Measurements from ENCODE around the gene ITSN1. TPM values are rescaled to one million over a fixed set of nuclear protein-coding genes. Genes with fewer than 3 reads are reported as not detected.

ITSN1 gene
- total and polyA plus RNA-seq, 4 donors: 11.2 to 46.0 (median 19.8) TPM

DNA sequence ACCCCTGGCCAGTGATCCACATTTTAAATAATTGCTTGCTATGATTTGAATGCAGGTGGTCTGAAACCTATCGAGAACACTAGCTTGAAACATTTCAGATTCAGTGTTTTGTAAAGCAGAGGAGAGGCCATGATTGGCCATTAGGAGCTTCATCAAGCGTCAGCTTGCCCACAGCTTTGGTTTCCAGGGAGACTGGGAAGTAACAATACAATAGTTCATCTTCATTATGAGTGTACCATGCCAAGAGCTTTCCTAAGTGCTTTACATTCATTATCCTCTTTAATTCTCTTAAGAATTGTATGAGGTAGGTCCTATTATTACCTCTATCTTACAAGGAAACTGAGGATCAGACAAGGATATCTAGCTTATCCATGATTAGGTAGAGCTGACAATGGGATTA lies 301.0 kb downstream of the ITSN1 start:
- no peak overlapping the region for H3K9ac ChIP-seq (ENCODE audit: insufficient read depth in 1 of 2, low read length in 2 of 2)
- H3K4me3 ChIP-seq: no peak overlapping the region
- H3K36me3 ChIP-seq (ENCODE audit: control insufficient read depth in 4 of 4, insufficient read depth in 4 of 4, low read length in 4 of 4): no peaks in the 10 kb centered on the region
- peaks cover 0 to 11% (median 0%) of the 10 kb centered on the region in 5 donors for H3K4me1 ChIP-seq (ENCODE audit: control insufficient read depth in 5 of 5, insufficient read depth in 5 of 5, low read length in 5 of 5)
- DNase-seq: peak in 1 of 3 donors; percentile 30
- H3K27ac ChIP-seq (ENCODE audit: low read depth in 1 of 2, low read length in 1 of 2): no peak overlapping the region
- WGBS, 2 donors: 82 to 92% methylated on average over 2 of the region's 2 CpGs
- TF ChIP-seq, protein P1, sequence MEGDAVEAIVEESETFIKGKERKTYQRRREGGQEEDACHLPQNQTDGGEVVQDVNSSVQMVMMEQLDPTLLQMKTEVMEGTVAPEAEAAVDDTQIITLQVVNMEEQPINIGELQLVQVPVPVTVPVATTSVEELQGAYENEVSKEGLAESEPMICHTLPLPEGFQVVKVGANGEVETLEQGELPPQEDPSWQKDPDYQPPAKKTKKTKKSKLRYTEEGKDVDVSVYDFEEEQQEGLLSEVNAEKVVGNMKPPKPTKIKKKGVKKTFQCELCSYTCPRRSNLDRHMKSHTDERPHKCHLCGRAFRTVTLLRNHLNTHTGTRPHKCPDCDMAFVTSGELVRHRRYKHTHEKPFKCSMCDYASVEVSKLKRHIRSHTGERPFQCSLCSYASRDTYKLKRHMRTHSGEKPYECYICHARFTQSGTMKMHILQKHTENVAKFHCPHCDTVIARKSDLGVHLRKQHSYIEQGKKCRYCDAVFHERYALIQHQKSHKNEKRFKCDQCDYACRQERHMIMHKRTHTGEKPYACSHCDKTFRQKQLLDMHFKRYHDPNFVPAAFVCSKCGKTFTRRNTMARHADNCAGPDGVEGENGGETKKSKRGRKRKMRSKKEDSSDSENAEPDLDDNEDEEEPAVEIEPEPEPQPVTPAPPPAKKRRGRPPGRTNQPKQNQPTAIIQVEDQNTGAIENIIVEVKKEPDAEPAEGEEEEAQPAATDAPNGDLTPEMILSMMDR (IDR thresholded peaks at IDR 0.05; ENCODE audit: control extremely low read depth, extremely low read depth): no peak
- H3K9me3 ChIP-seq (ENCODE audit: control insufficient read depth in 4 of 4, insufficient read depth in 3 of 4, low read length in 3 of 4): peaks cover 0 to 4% (median 0%) of the 10 kb centered on the region in 4 donors
- no peak for ATAC-seq (ENCODE audit: insufficient read depth, low FRiP score)
- no peaks in the 10 kb centered on the region for H3K27me3 ChIP-seq (ENCODE audit: control insufficient read depth in 3 of 3, insufficient read depth in 3 of 3, low read length in 2 of 3)

DNA sequence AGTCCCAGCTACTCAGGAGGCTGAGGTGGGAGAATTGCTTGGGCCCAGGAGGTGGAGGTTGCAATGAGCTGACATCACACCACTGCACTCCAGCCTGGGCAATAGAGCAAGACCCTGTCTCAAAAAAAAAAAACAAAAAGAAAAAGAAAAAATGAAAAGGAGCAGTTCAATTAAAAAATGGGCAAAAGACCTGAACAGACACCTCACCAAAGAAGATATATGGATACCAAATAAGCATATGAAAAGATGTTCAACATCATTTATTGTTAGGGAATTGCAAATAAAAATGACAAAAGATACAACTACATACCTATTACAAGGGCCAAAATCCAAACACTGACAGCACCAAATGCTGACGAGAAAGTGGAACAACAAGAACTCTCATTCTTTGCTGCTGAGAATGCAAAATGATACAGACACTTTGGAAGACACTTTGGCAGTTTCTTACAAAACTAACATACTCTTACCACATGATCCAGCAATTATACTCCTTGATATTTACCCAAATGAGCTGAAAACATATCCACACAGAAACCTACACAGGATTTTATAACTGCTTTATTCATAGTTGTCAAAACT lies 302.0 kb downstream of the ITSN1 start:
- H3K27ac ChIP-seq (ENCODE audit: low read depth in 1 of 2, low read length in 1 of 2): no peak overlapping the region
- H3K36me3 ChIP-seq (ENCODE audit: control insufficient read depth in 4 of 4, insufficient read depth in 4 of 4, low read length in 4 of 4): no peaks in the 10 kb centered on the region
- ATAC-seq (ENCODE audit: insufficient read depth, low FRiP score): no peak
- 89 to 100% methylated on average over 1 of the region's 1 CpG for WGBS, 2 donors
- TF ChIP-seq, protein P1 (IDR thresholded peaks at IDR 0.05; ENCODE audit: control extremely low read depth, extremely low read depth): no peak
- no peak for DNase-seq
- H3K27me3 ChIP-seq (ENCODE audit: control insufficient read depth in 3 of 3, insufficient read depth in 3 of 3, low read length in 2 of 3): no peaks in the 10 kb centered on the region
- H3K9me3 ChIP-seq (ENCODE audit: control insufficient read depth in 4 of 4, insufficient read depth in 3 of 4, low read length in 3 of 4): peaks cover 0 to 4% (median 0%) of the 10 kb centered on the region in 4 donors
- peaks cover 0 to 14% (median 0%) of the 10 kb centered on the region in 5 donors for H3K4me1 ChIP-seq (ENCODE audit: control insufficient read depth in 5 of 5, insufficient read depth in 5 of 5, low read length in 5 of 5)
- H3K9ac ChIP-seq (ENCODE audit: insufficient read depth in 1 of 2, low read length in 2 of 2): no peak overlapping the region
- H3K4me3 ChIP-seq: no peak overlapping the region

DNA sequence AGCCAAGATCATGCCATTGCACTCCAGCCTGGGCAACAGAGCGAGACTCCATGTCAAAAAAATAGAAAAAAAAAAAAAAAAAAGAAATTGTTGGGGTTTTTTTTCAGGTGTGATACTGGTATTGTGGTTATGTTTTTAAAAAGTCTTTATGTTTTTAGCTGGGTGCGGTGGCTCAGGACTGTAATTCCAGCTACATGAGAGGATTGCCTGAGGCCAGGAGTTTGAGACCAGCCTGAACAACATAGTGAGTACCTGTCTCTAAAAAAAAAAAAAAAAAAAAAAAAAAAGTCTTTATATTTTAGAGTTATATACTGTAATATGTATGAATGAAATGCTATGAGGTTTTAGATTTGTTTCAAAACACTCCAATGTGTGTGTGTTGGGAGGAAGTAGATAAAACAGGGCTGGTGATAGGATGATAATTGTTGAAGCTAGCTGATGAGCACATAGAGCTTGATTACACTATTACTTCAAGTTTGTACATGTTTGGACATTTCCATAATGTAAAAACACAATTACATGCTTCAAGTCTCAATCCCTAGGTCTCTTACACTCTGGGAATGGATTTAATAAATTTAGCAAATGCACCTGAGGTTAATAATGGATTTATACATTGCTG lies 303.5 kb downstream of the ITSN1 start:
- Histone ChIP-seq H3K27ac (ENCODE audit: low read depth in 1 of 2, low read length in 1 of 2) (no peak overlapping the region), H3K4me3 (no peak overlapping the region), H3K4me1 (ENCODE audit: control insufficient read depth in 5 of 5, insufficient read depth in 5 of 5, low read length in 5 of 5) (peaks cover 0 to 12% (median 0%) of the 10 kb centered on the region in 5 donors), H3K9ac (ENCODE audit: insufficient read depth in 1 of 2, low read length in 2 of 2) (no peak overlapping the region), H3K9me3 (ENCODE audit: control insufficient read depth in 4 of 4, insufficient read depth in 3 of 4, low read length in 3 of 4) (peaks cover 0 to 4% (median 0%) of the 10 kb centered on the region in 4 donors), H3K27me3 (ENCODE audit: control insufficient read depth in 3 of 3, insufficient read depth in 3 of 3, low read length in 2 of 3) (no peaks in the 10 kb centered on the region), H3K36me3 (ENCODE audit: control insufficient read depth in 4 of 4, insufficient read depth in 4 of 4, low read length in 4 of 4) (no peaks in the 10 kb centered on the region)
- DNase-seq (no peak), ATAC-seq (ENCODE audit: insufficient read depth, low FRiP score) (no peak)
- WGBS, 2 donors: 93 to 98% methylated on average over 2 of the region's 2 CpGs
- TF ChIP-seq, protein P1 (IDR thresholded peaks at IDR 0.05; ENCODE audit: control extremely low read depth, extremely low read depth): no peak

Data from lung (tissue), 12 donors.